Ishikawa (cell line): ENCODE results near the gene SUFU.

ENCODE experiments used
- CREB1 ChIP-seq: IDR thresholded peaks from 2 replicates; pipeline ENCODE4 v1.6.1; 2012; ENCODE audit warnings: low read depth
- EP300 ChIP-seq: IDR thresholded peaks from 2 replicates; pipeline ENCODE4 v1.6.1; 2012; ENCODE audit warnings: borderline replicate concordance
- TAF1 ChIP-seq: IDR thresholded peaks from 2 replicates; pipeline ENCODE4 v1.6.1; 2012; ENCODE audit warnings: low read depth, mild to moderate bottlenecking
- YY1 ChIP-seq: IDR thresholded peaks from 2 replicates; pipeline ENCODE4 v1.6.1; 2012; ENCODE audit warnings: low read depth
- TF ChIP-seq, protein P1 (sequence below): IDR thresholded peaks from 2 replicates; pipeline ENCODE4 v1.6.1; 2012; ENCODE audit warnings: low read depth, mild to moderate bottlenecking

DNA sequence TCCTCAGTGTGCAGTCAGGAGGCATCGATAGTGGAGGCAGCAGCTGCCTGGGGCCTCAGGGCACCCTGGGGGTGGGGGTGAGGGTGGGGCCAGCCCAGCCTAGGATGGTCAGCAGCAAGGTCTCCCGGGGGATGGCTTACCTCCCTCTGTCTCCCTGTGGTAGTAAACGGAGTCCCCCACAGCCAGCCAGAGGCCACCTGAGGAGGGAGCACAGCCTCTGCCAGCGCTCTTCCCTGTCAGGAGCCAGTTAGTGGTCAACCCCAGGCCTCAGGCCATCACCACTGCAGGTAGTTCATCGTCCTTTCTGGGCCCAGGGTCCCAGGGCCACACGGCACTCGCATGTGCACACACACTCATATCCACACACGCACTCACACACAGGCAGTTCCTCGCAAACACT lies 23.4 kb upstream of the SUFU start:
- TF ChIP-seq TAF1 (no peak), EP300 (no peak), CREB1 (no peak), YY1 (no peak)
- TF ChIP-seq, protein P1, sequence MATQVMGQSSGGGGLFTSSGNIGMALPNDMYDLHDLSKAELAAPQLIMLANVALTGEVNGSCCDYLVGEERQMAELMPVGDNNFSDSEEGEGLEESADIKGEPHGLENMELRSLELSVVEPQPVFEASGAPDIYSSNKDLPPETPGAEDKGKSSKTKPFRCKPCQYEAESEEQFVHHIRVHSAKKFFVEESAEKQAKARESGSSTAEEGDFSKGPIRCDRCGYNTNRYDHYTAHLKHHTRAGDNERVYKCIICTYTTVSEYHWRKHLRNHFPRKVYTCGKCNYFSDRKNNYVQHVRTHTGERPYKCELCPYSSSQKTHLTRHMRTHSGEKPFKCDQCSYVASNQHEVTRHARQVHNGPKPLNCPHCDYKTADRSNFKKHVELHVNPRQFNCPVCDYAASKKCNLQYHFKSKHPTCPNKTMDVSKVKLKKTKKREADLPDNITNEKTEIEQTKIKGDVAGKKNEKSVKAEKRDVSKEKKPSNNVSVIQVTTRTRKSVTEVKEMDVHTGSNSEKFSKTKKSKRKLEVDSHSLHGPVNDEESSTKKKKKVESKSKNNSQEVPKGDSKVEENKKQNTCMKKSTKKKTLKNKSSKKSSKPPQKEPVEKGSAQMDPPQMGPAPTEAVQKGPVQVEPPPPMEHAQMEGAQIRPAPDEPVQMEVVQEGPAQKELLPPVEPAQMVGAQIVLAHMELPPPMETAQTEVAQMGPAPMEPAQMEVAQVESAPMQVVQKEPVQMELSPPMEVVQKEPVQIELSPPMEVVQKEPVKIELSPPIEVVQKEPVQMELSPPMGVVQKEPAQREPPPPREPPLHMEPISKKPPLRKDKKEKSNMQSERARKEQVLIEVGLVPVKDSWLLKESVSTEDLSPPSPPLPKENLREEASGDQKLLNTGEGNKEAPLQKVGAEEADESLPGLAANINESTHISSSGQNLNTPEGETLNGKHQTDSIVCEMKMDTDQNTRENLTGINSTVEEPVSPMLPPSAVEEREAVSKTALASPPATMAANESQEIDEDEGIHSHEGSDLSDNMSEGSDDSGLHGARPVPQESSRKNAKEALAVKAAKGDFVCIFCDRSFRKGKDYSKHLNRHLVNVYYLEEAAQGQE, result no peak
